Small intestine (tissue), 7 donors: Measurements from ENCODE around the gene OSGIN1. TPM values are rescaled to one million over a fixed set of nuclear protein-coding genes. Genes with fewer than 3 reads are reported as not detected.

Experiments
- DNase-seq, 2 donors: peaks; one replicate each; pipeline versions ENCODE4 v3.0.0 to v3.0.0-alpha.2; 2013
- FAIRE-seq: peaks from 2 replicates; lab custom pipeline; 2012; peaks lifted over from hg19 to GRCh38; lab: Jason Lieb, UNC
- H3K27ac ChIP-seq, 3 donors: one replicate each; pipeline ENCODE4 v1.5.1; 2013; ENCODE audit warnings: low read length in 2 of 3, mild to moderate bottlenecking in 2 of 3, control low read depth in 1 of 3, inconsistent platforms in 1 of 3, low read depth in 1 of 3, moderate library complexity in 1 of 3
- H3K27me3 ChIP-seq, 3 donors: one replicate each; pipeline ENCODE4 v1.6.1; 2013; ENCODE audit warnings: low read length in 3 of 3, inconsistent platforms in 1 of 3; ENCODE audit not compliant: control insufficient read depth in 3 of 3, insufficient read depth in 3 of 3
- H3K36me3 ChIP-seq, 3 donors: one replicate each; pipeline ENCODE4 v1.6.1; 2013; ENCODE audit warnings: low read length in 3 of 3, inconsistent platforms in 1 of 3, low read depth in 1 of 3, mild to moderate bottlenecking in 1 of 3, moderate library complexity in 1 of 3; ENCODE audit not compliant: control insufficient read depth in 3 of 3, insufficient read depth in 2 of 3
- H3K4me1 ChIP-seq, 3 donors: one replicate each; pipeline ENCODE4 v1.6.1; 2013; ENCODE audit warnings: low read length in 2 of 3, inconsistent platforms in 1 of 3, low read depth in 1 of 3, mild to moderate bottlenecking in 1 of 3, moderate library complexity in 1 of 3; ENCODE audit not compliant: control insufficient read depth in 3 of 3, insufficient read depth in 2 of 3
- H3K4me3 ChIP-seq, 3 donors: one replicate each; pipeline ENCODE4 v1.5.1; 2013; ENCODE audit warnings: low read length in 3 of 3, control low read depth in 1 of 3, inconsistent platforms in 1 of 3, low read depth in 1 of 3, mild to moderate bottlenecking in 1 of 3, moderate library complexity in 1 of 3
- H3K9me3 ChIP-seq, 2 donors: one replicate each; pipeline ENCODE4 v1.6.1; 2013; ENCODE audit warnings: low read depth in 1 of 2, low read length in 1 of 2; ENCODE audit not compliant: control insufficient read depth in 2 of 2, insufficient read depth in 1 of 2
- WGBS, 3 donors: extraction: QIAGEN DNeasy Blood & Tissue Kit; methylation state at CpG; one replicate each; pipeline ENCODE4 v1.1.7; 2013; 5-methylcytosine and 5-hydroxymethylcytosine counted together
- polyA plus RNA-seq, 4 donors: library from polyadenylated mRNA; stranded (reverse) in 3 of 4; unstranded in 1 of 4; fragments of 200-250 nt in 3 of 4; fragments of 120-200 nt in 1 of 4; gene quantifications; one replicate each; pipeline versions ENCODE4 v1.2.1 to v1.2.3, GENCODE V29; 2013
- donor health status: healthy with polysubstance abuse.
- donor health status: control.
- donor health status: control.
- donor health status: Bipolar disorder and iron deficiency.
- donor health status: healthy.

OSGIN1 gene
- polyA plus RNA-seq, 4 donors, result 3.4 to 101 (median 41.1) TPM

DNA sequence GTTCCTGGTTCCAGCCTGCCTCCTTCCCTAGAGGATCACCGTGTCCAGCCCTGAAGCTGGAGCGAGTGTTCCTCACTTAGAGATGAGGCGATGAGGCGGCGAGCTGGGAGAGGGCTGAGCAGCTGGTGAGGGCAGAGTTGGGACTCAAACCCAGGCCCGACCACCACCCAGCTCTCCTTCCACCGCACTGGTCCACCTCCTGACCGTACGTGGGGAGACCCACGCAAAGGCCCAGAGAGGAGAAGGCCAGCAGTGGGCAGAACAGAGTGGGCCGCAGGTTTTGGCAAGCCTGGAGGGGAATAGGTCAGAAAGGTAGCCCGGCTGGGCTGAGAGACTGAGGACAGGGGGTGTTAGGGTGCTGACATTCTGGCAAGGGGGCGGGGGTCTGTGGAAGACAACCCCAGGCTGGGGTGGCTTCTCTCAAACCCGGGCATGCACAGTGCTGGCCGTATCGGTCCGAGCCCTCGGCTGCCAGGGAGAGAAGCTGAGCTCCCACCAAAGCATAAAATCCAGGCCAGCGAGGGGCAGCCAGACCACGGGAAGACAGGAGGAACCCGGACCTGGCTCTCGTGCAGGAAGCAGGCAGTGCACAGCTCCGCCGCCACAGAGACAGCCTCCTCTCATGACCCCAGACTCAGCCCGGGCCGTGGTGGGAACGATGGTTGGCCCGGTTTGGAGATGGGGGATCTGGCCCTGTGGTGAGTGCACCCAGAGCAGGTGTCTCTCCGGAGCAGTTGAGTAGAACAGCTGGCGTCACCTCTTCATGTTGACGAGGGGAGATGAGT lies 29.3 kb upstream of the OSGIN1 start:
- FAIRE-seq (no peak), DNase-seq (no peak)
- Histone ChIP-seq H3K4me1 (peaks cover 0 to 8% (median 6%) of the 10 kb centered on the region in 3 donors), H3K36me3 (peaks cover 0 to 53% (median under 1%) of the 10 kb centered on the region in 3 donors), H3K4me3 (no peak overlapping the region), H3K9me3 (no peaks in the 10 kb centered on the region), H3K27ac (no peak overlapping the region), H3K27me3 (no peaks in the 10 kb centered on the region)
- WGBS, 3 donors, result 91 to 92% (median 92%) methylated on average over 30 to 31 of the region's 31 CpGs

DNA sequence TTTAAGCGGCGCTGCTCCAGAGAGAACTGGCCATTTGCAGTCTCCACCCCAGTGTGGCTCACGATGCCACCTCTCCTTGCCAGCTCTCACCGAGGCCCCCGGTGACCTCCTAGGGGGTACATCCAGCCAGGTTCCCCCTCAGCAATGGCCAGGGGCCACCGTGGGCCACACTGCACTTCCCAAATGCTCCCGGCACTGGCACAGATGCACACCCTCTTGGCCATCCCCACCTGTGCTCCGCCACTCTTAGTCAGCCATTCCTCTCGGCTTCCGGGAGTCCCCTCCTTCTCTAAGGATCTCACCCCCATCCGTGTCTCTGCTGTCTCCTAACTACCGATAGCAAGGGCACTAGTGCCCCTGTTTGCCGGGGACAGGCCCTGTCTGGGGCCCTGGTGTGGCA lies 28.4 kb upstream of the OSGIN1 start:
- Histone ChIP-seq H3K36me3 (peaks cover 0 to 44% (median 0%) of the 10 kb centered on the region in 3 donors), H3K9me3 (no peaks in the 10 kb centered on the region), H3K27me3 (no peaks in the 10 kb centered on the region), H3K4me1 (peaks cover 0 to 8% (median 6%) of the 10 kb centered on the region in 3 donors), H3K4me3 (no peak overlapping the region), H3K27ac (no peak overlapping the region)
- FAIRE-seq (no peak), DNase-seq (no peak)
- WGBS, 3 donors, result 86 to 89% (median 87%) methylated on average over 13 of the region's 13 CpGs

DNA sequence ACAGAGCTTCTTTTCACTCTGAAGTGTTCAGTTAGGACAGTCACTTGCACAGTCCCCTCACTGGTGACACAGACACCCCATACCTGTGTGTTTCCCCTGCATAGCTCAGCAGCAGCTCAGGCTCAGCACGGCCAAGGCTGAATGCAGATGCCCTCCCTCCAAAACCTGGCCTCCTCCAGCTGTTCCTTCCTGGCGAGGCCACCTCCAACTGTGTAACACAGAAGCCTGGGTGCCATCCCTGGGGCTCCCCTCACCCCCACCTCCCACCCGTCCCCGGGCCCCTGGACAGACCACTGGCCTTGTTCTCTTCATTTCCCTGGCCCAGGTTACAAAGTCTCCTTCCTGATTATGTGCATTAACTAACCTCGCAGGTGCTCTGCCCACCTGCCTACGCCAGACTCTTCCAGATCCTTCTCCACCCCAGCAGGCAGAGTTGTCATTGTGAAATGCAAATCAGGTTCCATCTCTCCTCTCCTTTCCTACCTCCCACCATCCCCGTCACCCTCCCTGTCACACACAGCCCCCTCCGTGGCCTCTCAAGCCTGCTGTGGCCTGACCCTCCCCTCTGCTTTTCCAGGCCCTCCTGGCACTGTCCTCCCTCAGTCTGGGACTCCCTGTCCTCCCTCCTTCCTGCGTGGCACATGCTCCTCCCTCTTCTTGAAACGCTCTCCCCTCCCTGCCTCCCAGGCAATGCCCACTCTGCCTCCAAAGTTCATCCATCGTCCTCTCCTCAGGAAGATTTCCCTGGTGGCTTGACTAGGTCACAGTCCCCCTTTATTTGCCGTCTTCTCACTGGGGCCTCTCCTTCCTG lies 27.7 kb upstream of the OSGIN1 start:
- WGBS, 3 donors, result 67 to 84% (median 78%) methylated on average over 12 of the region's 12 CpGs

DNA sequence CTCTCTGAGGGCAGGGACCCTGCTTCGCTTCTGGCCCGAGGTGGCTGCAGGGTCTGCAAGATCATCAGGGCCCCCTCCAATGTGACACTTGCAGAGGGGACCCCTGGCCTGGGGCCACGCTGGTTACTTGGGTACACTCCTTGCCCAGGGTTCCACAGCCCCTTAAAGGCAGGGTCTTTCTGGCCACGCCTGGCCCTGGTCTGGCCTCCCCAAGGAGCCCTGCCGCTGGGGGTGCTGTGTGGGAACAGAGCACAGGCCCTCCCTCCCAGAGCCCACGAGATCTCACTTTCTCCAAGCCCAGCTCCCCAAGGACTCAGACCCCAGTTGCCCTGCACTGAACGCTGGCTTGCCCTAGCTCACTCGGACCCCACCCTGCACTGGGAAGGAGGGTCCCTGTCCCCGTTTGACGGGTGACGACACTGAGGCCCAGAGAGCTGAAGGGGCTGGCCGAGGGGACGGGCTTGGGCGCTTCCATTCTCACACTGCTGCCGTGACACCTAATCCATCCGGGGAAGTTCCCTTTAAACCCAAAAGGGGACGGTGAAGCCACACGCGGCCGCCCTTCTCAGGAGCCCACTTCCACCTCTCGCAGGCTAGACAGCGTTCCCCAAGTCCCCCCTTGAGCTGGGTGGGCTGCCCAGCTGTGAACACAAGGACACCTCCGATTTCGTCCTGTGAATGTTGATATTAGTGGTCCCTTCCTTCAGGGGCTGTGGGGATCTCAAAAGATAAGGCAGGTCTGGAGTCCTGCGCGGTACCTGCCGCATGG lies 26.9 kb upstream of the OSGIN1 start:
- FAIRE-seq, result no peak
- WGBS, 3 donors, result 63 to 67% (median 64%) methylated on average over 27 of the region's 27 CpGs
- no peak for DNase-seq
- H3K27me3 ChIP-seq, result no peaks in the 10 kb centered on the region
- peaks cover 0 to 36% (median 0%) of the 10 kb centered on the region in 3 donors for H3K36me3 ChIP-seq
- H3K9me3 ChIP-seq, result no peaks in the 10 kb centered on the region
- H3K27ac ChIP-seq, result no peak overlapping the region
- peaks cover 0 to 8% (median 6%) of the 10 kb centered on the region in 3 donors for H3K4me1 ChIP-seq
- H3K4me3 ChIP-seq, result no peak overlapping the region

More for the DNA sequence above, 27.7 kb upstream of the OSGIN1 start:
- Histone ChIP-seq H3K4me3 (no peak overlapping the region), H3K9me3 (no peaks in the 10 kb centered on the region), H3K4me1 (peaks cover 0 to 8% (median 6%) of the 10 kb centered on the region in 3 donors), H3K36me3 (peaks cover 0 to 38% (median 0%) of the 10 kb centered on the region in 3 donors), H3K27ac (no peak overlapping the region), H3K27me3 (no peaks in the 10 kb centered on the region)
- FAIRE-seq (no peak), DNase-seq (no peak)

DNA sequence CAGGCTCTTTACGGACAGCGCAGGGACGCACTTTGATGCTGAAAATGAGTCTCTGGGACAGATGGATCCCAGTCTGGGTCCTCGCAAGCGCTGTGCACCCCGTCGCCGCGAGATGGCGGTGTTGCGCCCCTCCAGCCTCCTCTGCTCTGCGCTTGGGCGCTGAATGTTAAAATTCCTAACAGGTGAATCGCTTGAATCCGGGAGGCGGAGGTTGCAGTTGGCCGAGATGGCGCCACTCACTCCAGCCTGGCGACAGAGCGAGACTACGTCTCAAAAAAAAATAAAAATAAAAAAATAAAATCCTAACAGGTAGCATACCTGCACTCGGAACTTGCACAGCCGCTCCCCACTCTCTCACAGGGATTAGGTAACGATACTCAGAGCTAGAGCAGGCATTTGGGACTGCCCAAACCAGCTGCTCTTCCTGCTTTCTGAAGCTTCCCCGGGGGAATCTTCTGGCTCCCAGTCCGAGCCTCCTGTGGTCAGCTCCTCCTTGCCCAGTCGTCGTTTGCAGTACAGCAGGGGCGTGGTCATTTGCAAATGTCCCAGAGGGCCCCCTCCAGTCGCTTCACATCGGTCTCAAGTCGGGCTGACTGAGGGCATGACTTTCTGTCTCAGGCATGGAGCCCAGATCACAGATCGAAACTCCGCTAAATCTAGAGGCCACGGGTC lies 26.2 kb upstream of the OSGIN1 start:
- no peaks in the 10 kb centered on the region for H3K9me3 ChIP-seq
- H3K4me3 ChIP-seq, result peak overlapping the region in 2 of 3 donors; percentile 17 to 28
- H3K27me3 ChIP-seq, result no peaks in the 10 kb centered on the region
- peaks cover 0 to 8% (median 6%) of the 10 kb centered on the region in 3 donors for H3K4me1 ChIP-seq
- H3K36me3 ChIP-seq, result peaks cover 0 to 32% (median 0%) of the 10 kb centered on the region in 3 donors
- WGBS, 3 donors, result 8 to 22% (median 19%) methylated on average over 35 of the region's 35 CpGs
- FAIRE-seq, result no peak
- DNase-seq, result peak; percentile 83 to 86
- peak overlapping the region in 1 of 3 donors; percentile 35 for H3K27ac ChIP-seq

DNA sequence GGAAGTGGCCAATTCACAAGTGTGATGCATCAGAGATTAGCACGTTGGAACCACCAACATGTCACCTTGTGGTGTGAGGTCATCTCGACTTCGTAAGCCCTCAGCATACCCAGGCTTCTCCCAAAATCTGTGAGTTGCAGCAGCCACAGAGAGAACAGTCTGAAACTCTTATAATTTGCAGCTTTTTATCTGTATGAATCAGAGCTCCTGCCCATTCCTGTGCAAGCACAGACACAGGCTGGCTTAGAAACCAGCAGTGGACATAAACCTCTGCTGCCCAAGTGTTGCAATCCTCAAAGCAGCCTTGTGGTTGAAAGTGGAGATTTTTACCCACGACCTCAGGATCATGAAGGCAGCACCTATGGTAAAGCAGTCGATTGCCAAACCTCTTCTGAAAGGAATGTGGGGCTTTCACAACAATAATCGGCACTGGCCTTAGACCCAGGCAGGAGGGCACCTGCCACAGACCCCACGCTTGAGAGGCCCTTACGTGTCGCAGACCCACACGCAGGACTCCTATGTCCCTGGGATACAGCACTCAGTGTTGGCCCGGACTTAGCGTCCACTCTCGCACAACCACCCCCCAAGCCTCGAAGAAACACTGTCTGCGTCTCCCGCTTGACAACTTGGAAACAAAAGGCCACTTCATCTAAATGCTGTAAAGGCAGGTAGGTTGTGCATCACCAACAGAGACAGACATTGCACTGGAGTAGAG lies 24.5 kb upstream of the OSGIN1 start:
- no peaks in the 10 kb centered on the region for H3K9me3 ChIP-seq
- 83 to 87% (median 86%) methylated on average over 16 of the region's 16 CpGs for WGBS, 3 donors
- no peaks in the 10 kb centered on the region for H3K27me3 ChIP-seq
- no peak for DNase-seq
- no peak overlapping the region for H3K4me3 ChIP-seq
- FAIRE-seq, result no peak
- no peak overlapping the region for H3K27ac ChIP-seq
- peaks cover 0 to 8% (median 6%) of the 10 kb centered on the region in 3 donors for H3K4me1 ChIP-seq
- H3K36me3 ChIP-seq, result peaks cover 0 to 23% (median 0%) of the 10 kb centered on the region in 3 donors

DNA sequence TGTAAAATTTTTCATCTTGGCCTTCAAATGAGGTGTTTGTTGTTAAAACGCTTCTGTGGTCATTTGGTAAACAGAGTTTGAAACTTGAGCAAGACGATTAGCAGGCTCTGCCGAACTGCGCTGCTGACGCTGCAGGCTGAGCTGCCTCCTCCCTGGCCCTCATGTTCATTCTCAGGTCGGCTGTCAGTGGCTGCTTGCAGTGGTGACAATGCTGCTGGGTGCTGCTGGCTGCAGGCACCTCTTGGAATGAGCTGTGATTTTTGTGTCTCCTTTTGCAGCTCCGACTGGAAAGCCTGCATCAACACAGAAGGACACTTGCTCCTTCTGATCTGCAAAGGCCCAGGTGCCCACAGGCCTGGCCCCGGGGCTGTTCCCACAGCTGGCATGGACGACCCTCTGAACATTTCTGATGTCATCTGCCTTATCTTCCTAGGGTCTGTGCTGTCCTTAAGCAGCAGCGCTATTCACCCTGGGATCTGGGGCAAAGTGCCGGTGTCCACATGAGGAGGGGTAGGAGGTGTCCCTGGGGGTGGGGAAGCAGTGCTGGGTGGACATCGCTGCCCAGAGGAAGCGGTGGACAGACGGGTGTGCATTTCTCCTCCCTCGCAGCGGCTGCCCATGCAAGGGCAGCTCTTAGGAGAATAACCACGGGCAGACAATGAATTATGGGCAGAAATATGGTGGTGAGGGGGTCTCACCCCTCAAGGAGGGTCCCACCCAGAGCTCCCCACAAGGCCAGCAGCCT lies 23.1 kb upstream of the OSGIN1 start:
- 78 to 82% (median 80%) methylated on average over 17 of the region's 17 CpGs for WGBS, 3 donors
- no peaks in the 10 kb centered on the region for H3K27me3 ChIP-seq
- H3K9me3 ChIP-seq, result no peaks in the 10 kb centered on the region
- H3K4me3 ChIP-seq, result no peak overlapping the region
- H3K27ac ChIP-seq, result no peak overlapping the region
- peaks cover 0 to 8% (median 6%) of the 10 kb centered on the region in 3 donors for H3K4me1 ChIP-seq
- peaks cover 0 to 11% (median 0%) of the 10 kb centered on the region in 3 donors for H3K36me3 ChIP-seq
- no peak for FAIRE-seq
- no peak for DNase-seq
